ENCODE results near the gene EIF3J. TPM values are rescaled to one million over a fixed set of nuclear protein-coding genes. Genes with fewer than 3 reads are reported as not detected.
A peak's percentile ranks its signal among the peaks of the same experiment; 100 is the strongest.
"Not testable (repeated sequence)": the region's sequence is repeated elsewhere in the genome, so short reads cannot be mapped to it uniquely, and the experiment has no call there.

Gene EIF3J
- polyA plus RNA-seq, 3 donors = 97.8 to 135 (median 114) TPM

- DNase-seq (ENCODE audit: extremely low read depth in 1 of 11, low read depth in 9 of 11, low spot score in 4 of 11) = no peak
These were observed 1.9 kb upstream of the EIF3J start for GRCh38 chr15:44535092-44535491.

- peak in 5 of 11 donors; percentile 20 to 39 (median 25) for DNase-seq (ENCODE audit: extremely low read depth in 1 of 11, low read depth in 9 of 11, low spot score in 4 of 11)
These were observed 1.2 kb upstream of the EIF3J start for GRCh38 chr15:44535523-44536301.

DNA sequence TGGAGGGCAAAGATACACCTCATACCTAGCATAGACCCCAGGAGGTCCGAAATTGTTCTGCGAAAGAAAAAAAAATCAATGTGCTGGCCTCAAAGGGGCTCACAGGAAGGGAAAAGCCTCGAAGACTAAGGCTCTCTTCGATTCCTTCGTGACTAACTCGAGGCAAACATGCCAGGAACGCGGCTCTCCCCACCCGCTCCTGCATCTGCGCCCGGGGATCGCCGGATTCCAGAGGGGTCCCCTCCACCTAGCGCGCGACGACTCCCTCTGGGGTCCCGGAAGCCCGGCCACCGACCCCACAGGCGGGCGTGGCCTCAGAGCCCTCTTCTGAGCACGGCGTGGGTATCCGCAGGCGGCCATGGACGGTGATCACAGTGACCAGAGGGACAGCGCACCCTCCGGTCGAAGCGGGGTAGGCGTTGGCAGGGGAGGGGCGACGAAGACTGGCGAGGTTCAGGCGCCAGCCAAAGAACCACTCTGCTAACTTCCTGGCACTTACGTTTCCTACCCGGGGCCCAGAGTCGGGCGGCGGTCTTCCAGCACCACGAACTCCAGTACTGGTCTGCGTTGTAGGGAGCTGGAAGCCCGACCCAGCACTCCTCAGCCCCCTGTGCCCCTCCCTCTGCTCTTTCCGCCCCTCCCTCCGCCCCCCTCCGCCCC is 515 bp upstream of the EIF3J start:
- peak; percentile 70 to 86 (median 79) for DNase-seq (ENCODE audit: extremely low read depth in 1 of 11, low read depth in 9 of 11, low spot score in 4 of 11)

- DNase-seq (ENCODE audit: extremely low read depth in 1 of 11, low read depth in 9 of 11, low spot score in 4 of 11) = peak in 6 of 11 donors; percentile 28 to 38 (median 33)
These were observed 841 bp downstream of the EIF3J start for GRCh38 chr15:44537735-44538240.

DNA sequence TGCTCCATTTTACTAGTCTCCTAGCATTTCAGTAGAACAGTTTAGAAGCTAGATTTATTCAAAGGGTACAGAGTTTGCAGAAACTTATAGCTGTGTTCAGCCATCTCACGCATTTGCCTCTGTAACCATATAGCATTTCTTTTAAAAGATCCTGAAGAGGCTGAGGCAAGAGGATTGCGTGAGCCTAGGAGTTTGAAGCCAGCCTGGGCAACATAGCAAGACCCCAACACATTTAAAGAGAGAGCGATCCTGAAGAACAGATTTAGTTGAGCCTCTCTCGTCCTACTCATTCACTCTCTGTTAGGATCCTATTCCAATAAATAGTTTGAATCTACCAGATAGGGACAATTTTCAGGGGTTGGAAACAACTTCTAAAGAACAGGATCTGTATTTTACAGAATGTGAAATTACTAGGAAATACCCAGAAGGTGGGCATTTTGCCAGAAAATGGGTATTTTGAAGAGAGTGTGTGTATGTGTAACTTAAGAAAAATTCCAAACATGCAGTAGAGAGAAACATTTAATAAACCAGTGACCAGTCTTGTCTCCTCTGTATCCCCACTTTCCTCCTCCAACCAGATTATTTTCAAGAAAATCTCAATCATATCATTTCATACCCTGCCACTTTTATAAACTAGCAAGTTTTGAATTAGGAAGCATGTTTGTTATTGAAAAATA is 4.5 kb downstream of the EIF3J start:
- no peak for DNase-seq (ENCODE audit: extremely low read depth in 1 of 11, low read depth in 9 of 11, low spot score in 4 of 11)

GRCh38 chr15:44542596-44542995 is 5.6 kb downstream of the EIF3J start:
- DNase-seq (ENCODE audit: extremely low read depth in 1 of 11, low read depth in 9 of 11, low spot score in 4 of 11) = no peak

DNA sequence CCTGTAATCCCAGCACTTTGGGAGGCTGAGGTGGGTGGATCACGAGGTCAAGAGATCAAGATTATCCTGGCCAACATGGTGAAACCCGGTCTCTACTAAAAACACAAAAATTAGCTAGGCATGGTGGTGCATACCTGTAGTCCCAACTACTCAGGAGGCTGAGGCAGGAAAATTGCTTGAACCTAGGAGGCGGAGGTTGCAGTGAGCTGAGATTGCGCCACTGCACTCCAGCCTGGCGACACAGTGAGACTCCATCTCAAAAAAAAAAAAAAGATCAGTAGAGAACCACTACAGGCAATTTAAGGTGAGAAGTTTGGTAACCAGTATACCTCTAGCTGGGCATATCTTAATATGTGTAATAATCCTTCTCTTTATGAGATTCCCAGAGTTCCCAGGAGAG is 7.8 kb downstream of the EIF3J start:
- not testable (repeated sequence) for DNase-seq (ENCODE audit: extremely low read depth in 1 of 11, low read depth in 9 of 11, low spot score in 4 of 11)

DNA sequence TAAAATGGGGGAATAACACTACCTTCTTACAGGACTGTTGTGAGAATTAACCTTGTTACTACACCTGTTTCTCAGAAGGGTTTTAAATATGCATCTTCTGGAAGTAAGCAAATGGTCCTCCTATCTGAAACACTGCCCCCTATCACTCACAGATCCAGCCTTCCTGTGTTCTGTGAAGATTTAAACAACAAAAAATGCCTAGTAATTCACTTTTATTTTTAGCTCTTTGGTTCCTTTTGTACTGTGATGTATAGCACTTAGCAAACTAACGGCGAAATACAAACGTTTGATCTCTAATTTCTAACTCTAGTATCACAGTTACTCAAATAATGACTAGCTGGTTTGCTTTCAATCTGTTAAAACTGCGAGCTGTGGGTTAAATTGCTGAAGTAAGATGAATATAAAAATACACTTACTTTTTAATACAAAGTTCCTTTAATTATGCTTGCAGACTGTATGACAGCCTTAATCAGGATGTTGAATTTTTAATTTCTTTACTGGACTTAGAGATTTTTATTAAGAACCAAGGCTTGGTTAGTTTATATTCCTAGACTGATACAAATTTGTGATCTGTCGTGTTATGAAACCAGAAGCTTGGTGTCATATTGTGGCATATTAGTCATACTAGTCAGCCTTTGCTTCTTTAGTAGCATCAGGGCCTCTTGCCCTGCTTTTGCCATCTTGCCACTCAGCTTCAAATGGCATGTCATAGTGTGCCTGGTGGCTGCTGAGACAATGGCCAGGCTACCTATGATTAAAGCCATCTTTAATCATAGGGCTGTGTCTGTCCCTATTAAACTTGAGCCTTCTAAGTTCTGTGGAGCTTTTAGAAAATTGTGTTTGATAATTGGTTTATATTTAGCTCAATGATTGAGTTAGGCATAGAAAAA is 9.2 kb downstream of the EIF3J start:
- no peak for DNase-seq (ENCODE audit: extremely low read depth in 1 of 11, low read depth in 9 of 11, low spot score in 4 of 11)

DNA sequence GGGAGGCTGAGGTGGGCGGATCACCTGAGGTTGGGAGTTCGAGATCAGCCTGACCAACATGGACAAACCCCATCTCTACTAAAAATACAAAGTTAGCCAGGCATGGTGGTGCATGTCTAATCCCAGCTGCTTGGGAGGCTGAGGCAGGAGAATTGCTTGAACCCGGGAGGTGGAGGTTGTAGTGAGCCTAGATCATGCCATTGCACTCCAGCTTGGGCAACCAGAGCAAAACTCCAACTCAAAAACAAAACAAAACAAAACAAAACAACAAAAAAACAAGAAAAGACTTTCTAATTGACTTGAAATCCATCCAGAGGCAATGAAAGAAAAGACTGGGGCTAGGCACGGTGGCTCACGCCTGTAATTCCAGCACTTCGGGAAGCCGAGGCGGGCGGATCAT is 12.2 kb downstream of the EIF3J start:
- not testable (repeated sequence) for DNase-seq (ENCODE audit: extremely low read depth in 1 of 11, low read depth in 9 of 11, low spot score in 4 of 11)

- no peak for DNase-seq (ENCODE audit: extremely low read depth in 1 of 11, low read depth in 9 of 11, low spot score in 4 of 11)
These were observed 13.3 kb downstream of the EIF3J start for GRCh38 chr15:44550256-44550655.

DNA sequence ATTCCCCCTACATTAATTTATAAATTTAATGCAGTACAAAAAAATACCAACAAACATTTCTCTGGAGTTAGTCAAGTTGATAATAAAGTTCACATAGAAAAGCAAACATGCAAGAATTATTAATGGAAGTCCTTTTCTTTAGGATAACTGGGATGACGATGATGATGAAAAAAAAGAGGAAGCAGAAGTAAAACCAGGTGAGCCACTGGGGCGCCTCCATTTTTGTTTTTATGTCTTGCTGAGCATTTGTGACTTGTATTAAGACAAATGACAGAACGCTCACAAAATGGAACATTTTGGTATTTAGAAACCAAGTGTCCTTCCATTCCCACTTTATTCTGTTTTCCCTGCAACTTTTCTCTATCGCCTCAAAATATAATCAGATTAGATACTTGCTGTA is 13.8 kb downstream of the EIF3J start:
- DNase-seq (ENCODE audit: extremely low read depth in 1 of 11, low read depth in 9 of 11, low spot score in 4 of 11) = no peak

DNA sequence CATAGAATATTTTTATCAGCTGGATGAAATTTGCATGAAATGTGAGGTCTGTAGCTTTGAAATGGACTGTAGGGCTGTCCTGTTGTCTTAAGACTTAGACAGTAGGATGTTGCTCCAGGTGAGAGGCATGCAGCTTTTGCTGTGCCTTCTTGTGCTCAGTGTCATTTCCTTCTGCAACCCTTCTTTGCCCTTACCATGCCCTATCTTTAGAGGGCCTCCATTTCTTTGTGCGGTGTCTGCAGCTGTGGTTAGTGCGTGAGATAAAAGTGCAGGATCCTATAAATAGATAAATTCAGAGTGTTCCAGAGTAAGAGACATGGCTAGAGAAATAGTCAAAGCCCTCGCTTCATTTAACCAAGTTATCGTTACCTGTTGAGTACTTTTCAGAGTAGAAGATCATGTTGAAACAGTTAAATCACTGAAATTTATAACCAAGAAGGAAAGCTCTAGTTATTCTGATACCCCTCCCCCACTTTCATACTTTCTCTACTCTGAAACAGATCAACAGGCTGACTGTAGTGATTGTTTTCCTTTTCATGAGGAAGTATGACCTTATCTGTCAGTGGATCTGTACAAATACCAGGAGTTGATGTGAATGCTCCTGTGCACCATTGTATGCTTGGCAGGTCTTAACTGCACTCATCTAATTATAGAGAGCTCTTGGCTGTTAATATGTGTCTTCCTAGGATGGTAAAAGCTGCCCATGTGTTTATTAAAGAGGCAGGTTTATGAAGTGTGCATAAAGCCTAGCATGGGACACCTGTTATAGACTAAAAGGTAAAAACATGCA is 18.2 kb downstream of the EIF3J start:
- no peak for DNase-seq (ENCODE audit: extremely low read depth in 1 of 11, low read depth in 9 of 11, low spot score in 4 of 11)

DNA sequence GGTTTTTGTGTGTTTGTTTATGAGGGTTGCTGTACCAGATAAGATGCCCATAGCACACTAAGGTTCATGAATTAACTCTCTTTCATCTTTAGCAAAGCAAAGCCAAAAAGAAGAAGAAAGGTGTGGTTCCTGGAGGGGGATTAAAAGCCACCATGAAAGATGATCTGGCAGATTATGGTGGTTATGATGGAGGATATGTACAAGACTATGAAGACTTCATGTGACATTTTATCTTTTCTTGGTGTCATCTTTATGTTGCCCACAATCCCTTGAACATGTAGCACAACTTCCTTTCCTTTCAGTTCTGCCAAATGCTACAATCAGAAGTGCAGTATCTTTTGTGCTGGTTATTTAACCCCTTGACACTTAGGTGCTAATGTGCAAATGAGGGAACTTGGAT is 24.0 kb downstream of the EIF3J start:
- DNase-seq (ENCODE audit: extremely low read depth in 1 of 11, low read depth in 9 of 11, low spot score in 4 of 11) = not testable (repeated sequence)

GRCh38 chr15:44565387-44566154 is 28.6 kb downstream of the EIF3J start:
- DNase-seq (ENCODE audit: extremely low read depth in 1 of 11, low read depth in 9 of 11, low spot score in 4 of 11) = no peak

- DNase-seq (ENCODE audit: extremely low read depth in 1 of 11, low read depth in 9 of 11, low spot score in 4 of 11) = no peak
These were observed 29.2 kb downstream of the EIF3J start for GRCh38 chr15:44566155-44566540.

DNA sequence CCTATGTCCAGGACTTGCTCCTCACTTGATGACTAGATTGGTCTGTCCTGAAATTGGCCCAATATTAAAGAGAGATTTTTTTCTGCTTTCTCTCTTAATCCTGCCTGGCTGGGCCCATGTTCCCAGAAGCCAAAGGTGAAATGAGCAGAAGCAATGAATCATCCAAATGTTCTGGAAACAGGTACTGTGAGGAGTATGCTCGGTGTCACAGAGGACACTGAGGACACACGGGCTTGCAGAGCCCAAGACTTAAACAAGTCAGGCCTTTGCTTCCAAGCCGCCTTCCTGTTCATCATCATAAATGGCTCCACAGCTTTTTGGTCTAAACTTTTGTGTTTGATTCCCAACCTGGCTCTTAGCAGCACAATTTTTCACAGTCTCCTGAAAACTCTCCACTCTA is 31.4 kb downstream of the EIF3J start:
- no peak for DNase-seq (ENCODE audit: extremely low read depth in 1 of 11, low read depth in 9 of 11, low spot score in 4 of 11)

- no peak for DNase-seq (ENCODE audit: extremely low read depth in 1 of 11, low read depth in 9 of 11, low spot score in 4 of 11)
These were observed 32.4 kb downstream of the EIF3J start for GRCh38 chr15:44569316-44569715.

- DNase-seq (ENCODE audit: extremely low read depth in 1 of 11, low read depth in 9 of 11, low spot score in 4 of 11) = no peak
These were observed 33.4 kb downstream of the EIF3J start for GRCh38 chr15:44570361-44570760.
